GM12878 (cell line): ENCODE data around the gene ARID5B. TPM values are rescaled to one million over a fixed set of nuclear protein-coding genes. Genes with fewer than 3 reads are reported as not detected.

Experiments used
- ATF7 ChIP-seq: fragments of 450-650 bp; IDR thresholded peaks from 2 replicates; pipeline ENCODE4 v1.6.1; 2016; ENCODE audit warnings: low read depth, mild to moderate bottlenecking
- BCL11A ChIP-seq: IDR thresholded peaks from 2 replicates; pipeline ENCODE4 v1.6.1; 2011; ENCODE audit warnings: low read depth, low read length
- CBFB ChIP-seq: IDR thresholded peaks from 2 replicates; pipeline ENCODE4 v1.6.1; 2016; ENCODE audit warnings: antibody characterized with exemption, low read depth
- CREM ChIP-seq: IDR thresholded peaks from 2 replicates; pipeline ENCODE4 v1.6.1; 2014; ENCODE audit warnings: antibody characterized with exemption, low read depth
- CTCF ChIP-seq, 3 experiments: IDR thresholded peaks in 2 of 3; conservative IDR thresholded peaks in 1 of 3; 2 replicates each; pipeline ENCODE4 v1.5.1; 2011; ENCODE audit warnings: low read depth in 3 of 3, low read length in 3 of 3, mild to moderate bottlenecking in 3 of 3, control low read depth in 2 of 3, moderate library complexity in 2 of 3, inconsistent platforms in 1 of 3, mixed read lengths in 1 of 3; ENCODE audit not compliant: control insufficient read depth in 2 of 3, insufficient read depth in 1 of 3; ENCODE audit errors: extremely low read depth in 1 of 3
- CUX1 ChIP-seq: IDR thresholded peaks from 2 replicates; pipeline ENCODE4 v1.6.1; 2012; ENCODE audit warnings: improper control_type of control experiment, low read depth, low read length; ENCODE audit not compliant: insufficient replicate concordance
- EED ChIP-seq: sonication (generic); IDR thresholded peaks from 2 replicates; pipeline ENCODE4 v1.6.1; 2016; ENCODE audit warnings: antibody characterized with exemption, low read depth
- FOXM1 ChIP-seq: IDR thresholded peaks from 2 replicates; pipeline ENCODE4 v1.6.1; 2012; ENCODE audit warnings: low read depth, mild to moderate bottlenecking, inconsistent platforms, low read length, moderate library complexity
- IKZF1 ChIP-seq: fragments of 450-650 bp; conservative IDR thresholded peaks from 2 replicates; pipeline ENCODE4 v1.6.1; 2017; ENCODE audit warnings: antibody characterized with exemption, mild to moderate bottlenecking
- MYC ChIP-seq: IDR thresholded peaks from 2 replicates; pipeline ENCODE4 v1.6.1; 2011; ENCODE audit warnings: mild to moderate bottlenecking, low read length, moderate library complexity, inconsistent platforms; ENCODE audit not compliant: insufficient read depth, insufficient replicate concordance, insufficient read length, severe bottlenecking
- NBN ChIP-seq: fragments of 450-650 bp; IDR thresholded peaks from 2 replicates; pipeline ENCODE4 v1.6.1; 2016
- NFIC ChIP-seq: IDR thresholded peaks from 2 replicates; pipeline ENCODE4 v1.6.1; 2012; ENCODE audit warnings: low read depth, mild to moderate bottlenecking, inconsistent platforms, low read length, moderate library complexity
- POU2F2 ChIP-seq: IDR thresholded peaks from 3 replicates; pipeline ENCODE4 v1.6.1; 2011; ENCODE audit warnings: low read depth, mild to moderate bottlenecking, low read length, borderline replicate concordance
- RAD21 ChIP-seq: IDR thresholded peaks from 2 replicates; pipeline ENCODE4 v1.6.1; 2011; ENCODE audit warnings: mild to moderate bottlenecking, low read depth, low read length, moderate library complexity; ENCODE audit not compliant: insufficient read depth
- YY1 ChIP-seq: IDR thresholded peaks from 2 replicates; pipeline ENCODE4 v1.6.1; 2011; ENCODE audit warnings: low read depth, mild to moderate bottlenecking, low read length
- ZSCAN29 ChIP-seq: fragments of 450-650 bp; IDR thresholded peaks from 2 replicates; pipeline ENCODE4 v1.6.1; 2017; ENCODE audit warnings: mild to moderate bottlenecking, moderate library complexity
- polyA plus RNA-seq, 11 experiments: library from polyadenylated mRNA; depleted of rRNA in 4 of 11; unstranded in 6 of 11; stranded (reverse) in 5 of 11; fragments of >200 nt; fragmentation: Nextera tagmentation in 4 of 11; fragmentation: Illumina TruSeq in 1 of 11; extraction: Ambion mirVana in 4 of 11; extraction: Trizol in 1 of 11; gene quantifications; 1 replicate in 1 of 11; 2 replicates in 10 of 11; pipeline versions ENCODE4 v1.2.1 to v1.2.3, GENCODE V29; 2011 to 2016; ENCODE audit warnings: inconsistent platforms in 2 of 11, missing spikeins in 2 of 11, low read depth in 1 of 11
- total RNA-seq, 4 experiments: library from RNA; depleted of rRNA in 3 of 4; stranded (reverse); fragments of >200 nt in 3 of 4; fragmentation: Illumina TruSeq in 1 of 4; extraction: Trizol in 1 of 4; gene quantifications; 2 replicates each; pipeline versions ENCODE4 v1.2.1 to v1.2.3, GENCODE V29; 2013 to 2021
- TF ChIP-seq, protein P1 (sequence below): fragments of 450-650 bp; IDR thresholded peaks from 2 replicates; pipeline ENCODE4 v1.6.1; 2016; ENCODE audit warnings: mild to moderate bottlenecking
- TF ChIP-seq, protein P2 (sequence below): fragments of 450-650 bp; IDR thresholded peaks from 2 replicates; pipeline ENCODE4 v1.6.1; 2017; ENCODE audit warnings: mild to moderate bottlenecking
- TF ChIP-seq, protein P3 (sequence below): IDR thresholded peaks from 2 replicates; pipeline ENCODE4 v1.6.1; 2012; ENCODE audit warnings: low read depth, low read length, improper control_type of control experiment

Gene ARID5B
- total and polyA plus RNA-seq, 10 of the 15 experiments (the other 5 are each of a cell fraction or from before 2014, with no cell fraction given): 2.7 to 8.5 (median 6.1) TPM

DNA sequence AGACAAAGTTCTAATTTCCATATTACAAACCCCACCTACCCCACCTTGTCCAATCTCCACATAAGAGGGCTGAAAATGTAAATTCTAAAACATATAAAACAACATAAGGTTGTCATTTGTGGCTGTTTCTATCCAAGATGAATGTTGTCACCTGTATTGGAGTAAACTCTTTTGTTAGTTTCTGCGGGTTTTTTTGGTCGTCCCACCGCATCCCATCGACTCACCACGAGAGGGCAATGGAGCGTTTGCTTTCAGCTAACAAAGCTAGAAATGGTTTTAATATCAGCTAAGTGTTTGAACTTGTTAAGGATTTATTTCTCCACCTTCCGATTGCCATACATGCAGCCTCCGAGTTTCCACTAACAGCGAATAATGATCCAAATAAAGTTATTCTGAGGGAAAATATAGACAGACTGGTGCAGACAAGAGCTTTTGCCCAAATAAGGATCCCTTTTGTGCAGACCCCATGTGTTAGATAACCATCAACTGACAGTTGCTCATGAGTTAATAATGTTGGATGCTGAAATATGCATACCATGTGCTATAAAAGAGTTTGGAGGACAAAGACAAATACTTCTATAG lies 137.2 kb downstream of the ARID5B start (continued):
- no peak for TF ChIP-seq CUX1
- TF ChIP-seq EED: no peak
- TF ChIP-seq NBN: no peak
- peak; percentile 8; the same call in 1 of the 2 replicates for TF ChIP-seq CREM
- 0 out of 2 replicates have a peak, but pooled peaks have one; percentile 48 for TF ChIP-seq CBFB
- no peak for TF ChIP-seq MYC
- TF ChIP-seq BCL11A: no peak
- peak; percentile 64 for TF ChIP-seq YY1
- TF ChIP-seq IKZF1: no peak
- TF ChIP-seq ZSCAN29: no peak
- TF ChIP-seq, protein P1, sequence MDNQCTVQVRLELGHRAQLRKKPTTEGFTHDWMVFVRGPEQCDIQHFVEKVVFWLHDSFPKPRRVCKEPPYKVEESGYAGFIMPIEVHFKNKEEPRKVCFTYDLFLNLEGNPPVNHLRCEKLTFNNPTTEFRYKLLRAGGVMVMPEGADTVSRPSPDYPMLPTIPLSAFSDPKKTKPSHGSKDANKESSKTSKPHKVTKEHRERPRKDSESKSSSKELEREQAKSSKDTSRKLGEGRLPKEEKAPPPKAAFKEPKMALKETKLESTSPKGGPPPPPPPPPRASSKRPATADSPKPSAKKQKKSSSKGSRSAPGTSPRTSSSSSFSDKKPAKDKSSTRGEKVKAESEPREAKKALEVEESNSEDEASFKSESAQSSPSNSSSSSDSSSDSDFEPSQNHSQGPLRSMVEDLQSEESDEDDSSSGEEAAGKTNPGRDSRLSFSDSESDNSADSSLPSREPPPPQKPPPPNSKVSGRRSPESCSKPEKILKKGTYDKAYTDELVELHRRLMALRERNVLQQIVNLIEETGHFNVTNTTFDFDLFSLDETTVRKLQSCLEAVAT: 0 out of 2 replicates have a peak, but pooled peaks have one; percentile 27
- TF ChIP-seq FOXM1: peak; percentile 71; the same call in 1 of the 2 replicates
- peak; percentile 96 for TF ChIP-seq RAD21
- no peak for TF ChIP-seq ATF7
- TF ChIP-seq, protein P2, sequence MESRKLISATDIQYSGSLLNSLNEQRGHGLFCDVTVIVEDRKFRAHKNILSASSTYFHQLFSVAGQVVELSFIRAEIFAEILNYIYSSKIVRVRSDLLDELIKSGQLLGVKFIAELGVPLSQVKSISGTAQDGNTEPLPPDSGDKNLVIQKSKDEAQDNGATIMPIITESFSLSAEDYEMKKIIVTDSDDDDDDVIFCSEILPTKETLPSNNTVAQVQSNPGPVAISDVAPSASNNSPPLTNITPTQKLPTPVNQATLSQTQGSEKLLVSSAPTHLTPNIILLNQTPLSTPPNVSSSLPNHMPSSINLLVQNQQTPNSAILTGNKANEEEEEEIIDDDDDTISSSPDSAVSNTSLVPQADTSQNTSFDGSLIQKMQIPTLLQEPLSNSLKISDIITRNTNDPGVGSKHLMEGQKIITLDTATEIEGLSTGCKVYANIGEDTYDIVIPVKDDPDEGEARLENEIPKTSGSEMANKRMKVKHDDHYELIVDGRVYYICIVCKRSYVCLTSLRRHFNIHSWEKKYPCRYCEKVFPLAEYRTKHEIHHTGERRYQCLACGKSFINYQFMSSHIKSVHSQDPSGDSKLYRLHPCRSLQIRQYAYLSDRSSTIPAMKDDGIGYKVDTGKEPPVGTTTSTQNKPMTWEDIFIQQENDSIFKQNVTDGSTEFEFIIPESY: no peak
- TF ChIP-seq CTCF (IDR thresholded peaks at IDR 0.05 in 2 of 3, conservative IDR thresholded peaks at IDR 0.05 in 1 of 3; ENCODE audit: control insufficient read depth in 2 of 3, extremely low read depth in 1 of 3, insufficient read depth in 1 of 3, low read depth in 3 of 3, low read length in 3 of 3): peak; percentile 70 to 86 (median 81)
- 0 out of 3 replicates have a peak, but pooled peaks have one; percentile 36 for TF ChIP-seq POU2F2
- TF ChIP-seq, protein P3, sequence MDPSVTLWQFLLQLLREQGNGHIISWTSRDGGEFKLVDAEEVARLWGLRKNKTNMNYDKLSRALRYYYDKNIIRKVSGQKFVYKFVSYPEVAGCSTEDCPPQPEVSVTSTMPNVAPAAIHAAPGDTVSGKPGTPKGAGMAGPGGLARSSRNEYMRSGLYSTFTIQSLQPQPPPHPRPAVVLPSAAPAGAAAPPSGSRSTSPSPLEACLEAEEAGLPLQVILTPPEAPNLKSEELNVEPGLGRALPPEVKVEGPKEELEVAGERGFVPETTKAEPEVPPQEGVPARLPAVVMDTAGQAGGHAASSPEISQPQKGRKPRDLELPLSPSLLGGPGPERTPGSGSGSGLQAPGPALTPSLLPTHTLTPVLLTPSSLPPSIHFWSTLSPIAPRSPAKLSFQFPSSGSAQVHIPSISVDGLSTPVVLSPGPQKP: no peak
- TF ChIP-seq NFIC: 0 out of 2 replicates have a peak, but pooled peaks have one; percentile 11
